Activated gamma-delta T cell (primary cell): Measurements from ENCODE around the gene TVP23C.
"Not testable (repeated sequence)": the region's sequence is repeated elsewhere in the genome, so short reads cannot be mapped to it uniquely, and the experiment has no call there.

ENCODE experiments used
- DNase-seq: peaks from one replicate; lab custom pipeline; 2025; lab: John Stamatoyannopoulos, UW
- total RNA-seq, 2 donors: gene quantifications; one replicate each; lab custom pipeline; 2026; lab: John Stamatoyannopoulos, UW

The TVP23C gene
- total RNA-seq = 12.6 to 14.4 reads per million in 2 donors

DNA sequence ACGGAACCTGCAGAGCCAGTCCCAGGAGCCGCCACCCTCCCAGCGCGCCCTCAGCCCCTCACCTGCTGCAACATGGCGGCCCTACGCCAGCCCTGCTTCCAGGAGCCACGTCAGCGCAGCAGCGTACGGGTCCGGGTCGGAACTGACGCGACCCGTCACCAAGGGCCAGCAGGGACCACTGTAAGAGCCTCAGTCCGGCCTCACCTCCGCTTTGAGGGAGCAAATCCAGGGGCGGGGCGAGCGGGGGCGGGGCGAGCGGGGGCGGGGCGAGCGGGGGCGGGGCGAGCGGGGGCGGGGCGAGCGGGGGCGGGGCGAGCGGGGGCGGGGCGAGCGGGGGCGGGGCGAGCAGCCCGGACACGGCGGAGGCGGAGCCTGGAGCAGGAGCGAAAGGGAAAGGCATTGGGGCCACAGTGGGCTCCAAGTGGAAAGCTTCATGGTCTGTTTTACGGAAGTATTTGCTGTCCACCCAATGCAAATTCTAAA lies at the start of gene TVP23C:
TVP23C (minus strand) TSS at position 109 of the 483 bp plus-strand sequence; CDS start at position 74, 35 bp downstream.
- DNase-seq = peak; percentile 50

DNA sequence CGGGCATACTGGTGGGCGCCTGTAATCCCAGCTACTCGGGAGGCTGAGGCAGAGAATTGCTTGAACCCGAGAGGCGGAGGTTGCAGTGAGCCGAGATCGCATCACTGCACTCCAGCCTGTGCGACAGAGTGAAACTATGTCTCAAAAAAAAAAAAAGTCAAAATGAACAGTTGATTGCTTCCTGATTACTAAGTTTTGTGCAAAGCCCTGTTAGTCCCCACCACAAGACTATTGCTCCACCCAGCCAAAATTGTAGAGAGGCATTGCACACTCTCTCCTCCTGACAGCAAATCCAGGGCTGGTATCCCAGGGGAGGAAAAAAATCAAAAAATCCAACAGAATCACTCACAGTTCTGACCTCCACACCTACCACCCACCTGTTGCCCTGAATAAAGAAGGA lies 29.7 kb upstream of the TVP23C start:
- not testable (repeated sequence) for DNase-seq

DNA sequence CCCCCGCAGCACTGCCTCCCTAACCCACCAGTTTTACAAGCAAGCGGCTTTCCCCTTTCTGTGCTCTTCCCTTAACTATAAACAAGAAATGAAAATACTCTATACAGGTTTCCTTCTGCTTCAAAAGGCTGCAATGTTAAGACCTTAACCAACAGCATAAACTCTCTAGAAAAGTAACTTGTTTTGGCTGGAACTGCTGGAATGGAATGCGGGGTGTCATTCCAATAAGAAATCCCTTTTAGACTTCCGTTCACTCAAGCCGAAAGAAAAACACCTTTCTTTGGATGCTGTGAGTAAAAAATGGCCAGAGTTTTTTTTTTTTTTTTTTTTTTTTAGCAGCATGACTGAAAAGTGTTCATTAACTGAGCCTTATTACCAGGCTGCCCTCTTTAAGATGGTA lies 28.7 kb upstream of the TVP23C start:
- not testable (repeated sequence) for DNase-seq

DNA sequence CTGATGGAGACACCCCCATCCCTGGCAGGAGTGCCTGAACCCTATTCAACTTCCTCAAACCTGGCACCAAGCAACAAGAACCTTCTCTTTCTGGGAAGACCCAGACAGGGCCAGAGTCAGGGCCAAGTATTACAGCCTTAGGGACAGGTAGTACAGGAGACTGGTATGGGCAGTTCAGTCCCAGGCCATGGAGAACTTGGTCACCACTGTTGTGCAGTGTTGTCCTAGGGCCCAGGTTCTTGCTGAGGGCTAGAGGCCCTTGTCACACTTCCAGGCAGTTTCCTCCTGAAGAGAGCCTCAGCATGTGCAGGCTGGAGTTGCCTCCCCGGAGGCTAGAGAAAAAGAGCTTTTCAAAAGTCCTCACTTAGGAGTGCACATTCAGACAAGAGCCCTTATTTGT lies 27.6 kb upstream of the TVP23C start:
- DNase-seq = not testable (repeated sequence)

DNA sequence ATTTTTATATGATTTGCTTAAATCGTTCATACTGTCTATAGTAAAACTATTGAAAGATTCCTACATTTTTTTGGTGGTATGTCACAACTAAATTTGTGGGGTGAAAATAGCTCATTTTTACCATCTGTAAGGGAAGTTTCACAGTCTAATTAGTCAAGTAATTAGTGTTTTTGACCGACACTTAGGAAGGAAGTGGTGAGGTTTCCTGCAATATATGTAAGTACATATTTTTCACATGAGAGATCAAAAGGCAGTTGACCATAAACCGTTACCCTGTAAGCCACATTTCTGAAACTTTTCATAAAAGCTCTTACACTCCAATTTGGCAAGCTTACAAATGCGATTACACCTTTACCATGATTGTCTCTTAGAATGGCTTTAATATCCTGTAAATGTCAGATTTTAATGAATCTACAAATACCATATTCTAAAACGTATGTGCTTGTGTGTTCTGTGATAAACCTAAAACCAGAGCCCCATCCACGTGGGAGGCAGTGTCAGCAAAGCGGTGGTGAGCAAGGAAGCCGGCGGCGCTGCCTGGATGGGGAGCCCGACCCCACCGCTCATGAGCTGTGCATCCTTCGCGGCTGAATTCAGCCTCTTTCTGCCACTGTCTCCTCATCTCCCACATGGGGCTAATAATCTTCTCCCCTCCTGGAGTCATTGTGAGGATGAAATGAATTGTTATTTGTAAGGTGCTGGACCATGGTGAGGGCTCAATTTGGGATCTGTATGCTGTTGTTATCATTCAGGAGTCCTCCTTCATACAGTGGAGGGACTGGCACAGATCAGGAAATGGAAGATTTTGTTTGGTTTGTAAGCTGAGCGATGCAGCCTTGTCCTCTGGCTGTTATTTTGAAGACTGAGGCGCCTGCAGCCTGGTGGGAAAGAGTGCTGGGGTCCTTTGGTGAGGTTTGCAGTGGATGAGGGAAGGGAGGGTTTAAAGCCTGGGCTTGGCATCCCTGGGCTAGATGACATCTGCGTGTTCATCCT lies 26.6 kb upstream of the TVP23C start:
- not testable (repeated sequence) for DNase-seq

DNA sequence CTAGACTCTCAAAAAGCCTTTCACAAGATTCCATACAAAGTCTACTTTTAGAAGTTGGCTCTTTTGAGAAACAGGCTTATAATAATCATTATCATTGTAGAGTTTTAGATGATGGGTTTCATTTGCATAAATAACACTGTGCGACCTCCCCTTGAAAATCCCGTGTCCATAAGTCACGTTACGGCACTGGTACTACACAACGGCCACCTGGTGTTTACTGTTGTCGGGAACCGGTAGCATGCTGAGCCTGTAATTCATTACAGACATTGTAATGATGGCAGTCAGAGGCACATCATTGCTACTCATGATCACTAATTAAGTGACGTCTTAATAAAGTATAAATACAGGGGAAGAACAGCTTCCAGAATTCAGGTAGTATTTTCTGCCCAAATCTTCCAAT lies 24.7 kb upstream of the TVP23C start:
- not testable (repeated sequence) for DNase-seq

DNA sequence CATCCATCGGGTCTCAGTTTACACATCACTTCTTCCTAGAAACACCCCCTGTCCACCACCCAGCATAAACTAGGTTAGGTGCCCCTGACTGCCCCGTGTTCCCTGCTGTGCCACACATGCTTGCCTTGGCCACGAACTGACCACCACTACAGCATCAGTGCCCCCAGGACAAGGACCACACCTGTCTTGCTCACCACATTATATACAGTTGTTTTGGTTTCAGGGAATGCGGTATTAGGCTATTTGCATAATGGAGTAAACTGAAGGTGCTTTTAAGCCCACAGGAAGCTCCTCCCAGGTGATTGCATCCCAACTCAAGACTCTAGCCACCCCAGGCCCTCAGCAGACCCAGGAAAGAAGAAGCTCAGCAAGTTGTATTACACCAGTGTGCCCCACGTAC lies 20.0 kb upstream of the TVP23C start:
- not testable (repeated sequence) for DNase-seq

DNA sequence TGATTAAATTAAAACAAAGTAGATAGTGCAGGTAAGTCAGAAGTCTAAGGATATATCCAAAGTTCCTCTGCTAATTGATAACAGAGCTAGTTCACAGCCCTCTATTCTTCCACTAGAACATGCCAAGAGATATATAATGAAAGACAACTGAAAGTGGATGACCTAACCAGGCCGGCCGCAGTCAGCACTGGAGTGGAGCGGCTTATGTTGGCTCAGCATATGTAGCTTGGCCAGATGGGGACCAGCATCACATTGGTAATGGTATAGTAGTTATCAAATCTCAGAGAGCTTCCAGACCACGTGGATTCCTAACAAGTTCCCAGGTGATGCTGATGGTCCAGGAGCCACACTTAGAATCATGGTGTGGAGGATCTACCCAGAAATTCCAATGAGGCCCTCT lies 18.2 kb upstream of the TVP23C start:
- DNase-seq = not testable (repeated sequence)

DNA sequence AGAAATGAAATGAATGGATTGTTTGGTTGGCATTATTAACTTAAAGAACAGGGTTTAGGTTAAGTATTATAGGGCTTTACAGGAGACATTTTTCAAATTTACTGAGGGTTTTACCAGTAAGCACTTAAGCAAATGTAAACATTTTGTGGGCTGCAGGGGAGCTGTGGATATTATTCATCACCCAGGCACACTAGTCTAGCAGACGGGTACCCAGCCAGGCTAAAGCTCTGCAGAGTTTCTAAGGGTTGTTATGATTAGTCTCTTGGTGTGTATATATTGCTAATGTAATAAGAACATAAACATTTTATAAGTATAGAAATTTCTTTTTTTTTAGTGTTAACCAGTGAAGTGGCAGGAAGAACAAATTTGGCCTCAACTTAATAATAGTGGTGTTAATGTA lies 13.6 kb upstream of the TVP23C start:
- not testable (repeated sequence) for DNase-seq

DNA sequence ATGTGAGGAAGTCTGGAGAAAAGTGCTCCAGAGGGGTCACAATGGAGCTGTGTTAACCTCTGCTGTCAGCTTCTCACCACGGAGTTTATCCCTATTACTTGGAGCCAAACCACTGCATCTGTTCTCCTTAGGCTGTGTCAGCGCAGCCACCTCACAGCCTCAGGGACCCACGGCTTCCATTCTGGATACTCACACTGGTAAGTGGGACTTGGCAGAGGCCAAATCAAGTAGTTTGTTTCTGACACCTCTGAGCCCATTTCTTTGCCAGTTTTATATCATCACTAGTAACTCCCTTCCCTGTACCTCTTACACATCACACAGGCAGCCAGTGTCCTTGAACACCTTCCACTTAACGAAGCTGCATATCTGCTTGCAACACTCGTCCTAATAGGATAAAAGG lies 11.4 kb upstream of the TVP23C start:
- DNase-seq = not testable (repeated sequence)

DNA sequence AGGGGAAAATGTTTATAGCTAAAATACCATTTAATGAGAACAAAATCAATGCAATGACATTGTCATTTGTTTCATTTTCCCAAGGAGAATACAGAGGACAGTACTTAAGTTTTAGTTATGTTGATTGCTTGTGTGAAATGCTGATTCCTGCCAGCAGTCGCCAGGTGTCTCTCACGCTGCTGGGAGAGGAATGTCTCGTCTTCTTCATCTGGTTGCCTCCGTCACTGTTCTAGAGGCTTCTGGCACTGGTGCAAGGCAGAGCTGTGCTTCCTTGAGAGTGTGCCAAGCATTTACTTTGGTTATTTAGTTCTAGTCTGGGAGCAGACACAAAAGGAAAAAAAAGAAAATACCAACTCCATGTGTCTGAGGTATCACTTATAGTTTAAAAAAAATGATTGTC lies 10.6 kb upstream of the TVP23C start:
- not testable (repeated sequence) for DNase-seq

DNA sequence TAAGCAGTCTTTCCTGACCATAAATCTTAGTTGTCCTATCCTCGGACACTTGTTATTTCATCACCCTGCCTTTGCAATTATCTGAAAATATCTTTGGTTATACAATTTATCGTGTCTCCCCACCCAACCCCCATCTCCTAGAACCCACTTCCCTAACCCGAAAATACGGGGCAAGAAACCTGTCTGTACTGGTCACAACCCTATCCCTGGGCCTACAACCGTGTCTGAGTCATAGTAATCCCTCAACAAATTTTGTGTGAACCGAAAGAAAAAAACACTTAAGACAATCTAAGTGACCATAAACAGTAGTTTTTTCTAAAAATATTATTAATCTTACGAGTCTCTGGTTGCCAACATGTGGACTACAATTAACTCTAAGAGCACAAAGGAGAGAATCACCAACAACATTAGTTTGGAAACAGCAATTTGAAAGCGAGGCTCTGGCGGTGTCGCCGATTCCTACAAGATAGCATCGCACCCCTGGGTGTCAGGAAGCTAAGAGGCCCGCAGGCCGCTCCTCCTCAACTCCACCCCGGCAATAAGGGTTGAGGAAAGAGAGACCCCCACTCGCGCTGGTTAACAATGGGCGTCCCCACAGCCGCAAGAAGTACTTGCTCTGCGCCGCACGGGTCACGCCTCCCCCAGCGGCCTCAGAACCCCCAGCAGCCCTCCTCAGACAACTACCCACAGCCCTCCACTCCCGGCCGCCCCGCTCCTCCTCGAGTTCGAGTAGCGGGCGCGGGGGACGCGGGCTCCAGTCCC lies 489 bp downstream of the TVP23C start:
- DNase-seq = not testable (repeated sequence)

DNA sequence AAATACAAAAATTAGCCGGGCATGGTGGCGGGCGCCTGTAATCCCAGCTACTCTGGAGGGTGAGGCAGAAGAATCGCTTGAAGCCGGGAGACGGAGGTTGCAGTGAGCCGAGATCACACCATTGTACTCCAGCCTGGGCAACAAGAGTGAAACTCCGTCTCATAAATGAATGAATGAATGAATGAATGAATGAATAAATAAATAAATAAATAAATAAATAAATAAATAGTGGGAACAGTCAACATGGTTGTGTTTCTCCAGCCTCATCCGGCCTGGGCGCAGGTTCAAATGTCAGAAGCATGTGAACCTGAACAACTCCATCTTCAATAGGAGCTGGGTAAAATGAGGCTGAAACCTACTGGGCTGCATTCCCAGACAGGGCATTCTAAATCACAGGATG lies 1.8 kb downstream of the TVP23C start:
- DNase-seq = not testable (repeated sequence)

DNA sequence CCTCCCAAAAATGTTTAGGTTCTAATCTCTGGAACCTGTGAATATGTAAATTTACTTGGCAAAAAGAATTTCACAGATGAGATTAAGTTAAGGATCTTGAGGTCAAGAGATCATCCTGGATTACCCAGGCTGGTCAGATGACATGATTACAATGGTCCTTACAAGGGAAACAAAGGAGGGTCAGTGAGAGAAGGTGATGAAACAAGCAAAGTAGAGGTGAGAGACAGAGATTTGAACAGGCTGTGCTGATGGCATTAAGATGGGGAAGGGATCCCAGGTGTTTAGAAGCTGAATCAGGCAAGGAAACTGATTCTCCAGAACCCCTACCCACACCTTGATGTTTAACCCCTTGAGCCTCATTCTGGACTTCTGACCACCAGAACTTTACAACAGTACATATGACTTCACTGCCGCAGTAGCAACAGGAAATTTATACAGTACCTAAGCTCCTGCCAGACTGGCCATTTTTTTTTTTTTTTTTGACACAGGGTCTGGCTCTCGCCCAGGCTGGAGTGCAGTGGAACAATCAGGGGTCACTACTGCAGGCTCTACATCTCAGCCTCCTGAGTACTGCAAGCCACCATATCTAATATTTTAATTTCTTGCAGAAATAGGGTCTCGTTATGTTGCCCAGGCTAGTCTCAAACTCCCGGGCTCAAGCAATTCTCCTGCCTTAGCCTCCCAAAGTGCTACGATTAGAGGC lies 4.7 kb downstream of the TVP23C start:
- not testable (repeated sequence) for DNase-seq

DNA sequence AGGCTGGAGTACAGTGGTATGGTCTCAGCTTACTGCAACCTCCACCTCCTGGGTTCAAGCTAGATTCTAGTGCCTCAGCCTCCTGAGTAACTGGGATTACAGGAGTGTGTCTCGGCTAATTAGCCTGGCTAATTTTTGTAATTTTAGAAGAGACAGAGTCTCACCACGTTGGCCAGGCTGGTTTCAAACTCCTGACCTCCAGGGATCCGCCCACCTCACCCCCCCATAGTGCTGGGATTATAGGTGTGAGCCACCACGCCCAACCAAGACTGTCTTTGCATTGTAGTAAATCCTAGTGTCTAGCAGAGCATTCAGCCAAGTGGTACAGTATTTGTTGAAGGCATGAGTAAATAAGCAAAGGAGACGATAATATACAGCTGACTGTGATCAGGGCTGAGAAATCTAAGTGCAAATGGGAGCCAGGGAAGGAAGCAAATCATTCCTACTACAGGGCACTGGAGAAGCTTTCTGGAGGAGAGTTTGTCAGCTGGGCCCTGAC lies 5.9 kb downstream of the TVP23C start:
- DNase-seq = not testable (repeated sequence)

DNA sequence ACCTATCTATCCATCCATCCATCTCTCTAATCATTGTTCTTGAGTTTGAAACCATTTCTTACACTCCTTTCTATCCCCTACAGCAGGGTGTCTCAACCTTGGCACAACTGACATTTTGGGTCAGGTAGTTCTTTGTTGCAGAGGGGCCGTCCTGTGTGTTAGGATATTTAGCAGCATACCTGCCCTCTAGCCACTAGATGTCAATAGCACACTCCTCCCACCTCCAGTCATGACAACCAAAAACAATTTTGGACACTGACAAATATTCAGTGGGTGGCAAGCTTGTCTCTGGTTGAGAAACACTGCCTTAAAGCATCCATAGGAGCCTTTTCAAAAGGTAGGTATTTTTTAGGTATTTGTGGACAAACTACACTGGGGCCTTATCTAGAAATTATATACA lies 10.4 kb downstream of the TVP23C start:
- not testable (repeated sequence) for DNase-seq

DNA sequence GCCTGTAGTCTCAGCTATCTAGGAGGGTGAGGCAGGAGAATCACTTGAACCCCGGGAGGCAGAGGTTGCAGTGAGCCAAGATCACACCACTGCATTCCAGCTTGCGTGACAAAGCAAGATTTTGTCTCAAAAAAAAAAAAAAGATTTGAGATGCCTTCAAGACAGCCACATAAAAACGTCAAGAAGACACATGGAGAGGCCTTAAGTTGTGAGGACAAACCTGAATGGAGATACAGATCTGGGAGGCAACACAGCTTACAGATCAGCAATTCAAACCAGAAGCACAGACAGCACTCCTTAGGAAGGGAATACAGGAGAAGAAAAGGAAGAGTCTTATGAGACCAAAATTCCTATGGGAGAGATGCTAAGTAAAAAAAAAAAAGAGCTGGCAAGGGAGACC lies 13.7 kb downstream of the TVP23C start:
- DNase-seq = not testable (repeated sequence)

DNA sequence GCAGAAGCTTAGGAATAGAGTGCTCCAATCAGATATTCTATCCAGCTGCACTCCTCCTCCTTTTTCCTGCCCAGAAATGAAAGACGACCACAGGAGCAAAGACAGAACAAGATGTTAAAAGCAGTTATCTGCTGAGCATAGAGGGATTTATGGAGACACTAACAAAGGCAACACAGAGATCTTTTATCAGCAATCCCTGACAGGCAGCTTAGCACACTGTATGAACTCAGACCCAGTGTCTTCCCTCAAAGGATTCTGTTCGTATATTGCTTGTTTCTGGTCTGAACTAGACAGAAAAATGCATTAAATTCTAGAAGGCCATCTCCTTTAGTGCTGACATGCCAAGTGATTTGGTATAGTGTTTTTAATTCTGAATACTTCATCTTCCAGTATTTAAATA lies 16.7 kb downstream of the TVP23C start:
- DNase-seq = not testable (repeated sequence)

DNA sequence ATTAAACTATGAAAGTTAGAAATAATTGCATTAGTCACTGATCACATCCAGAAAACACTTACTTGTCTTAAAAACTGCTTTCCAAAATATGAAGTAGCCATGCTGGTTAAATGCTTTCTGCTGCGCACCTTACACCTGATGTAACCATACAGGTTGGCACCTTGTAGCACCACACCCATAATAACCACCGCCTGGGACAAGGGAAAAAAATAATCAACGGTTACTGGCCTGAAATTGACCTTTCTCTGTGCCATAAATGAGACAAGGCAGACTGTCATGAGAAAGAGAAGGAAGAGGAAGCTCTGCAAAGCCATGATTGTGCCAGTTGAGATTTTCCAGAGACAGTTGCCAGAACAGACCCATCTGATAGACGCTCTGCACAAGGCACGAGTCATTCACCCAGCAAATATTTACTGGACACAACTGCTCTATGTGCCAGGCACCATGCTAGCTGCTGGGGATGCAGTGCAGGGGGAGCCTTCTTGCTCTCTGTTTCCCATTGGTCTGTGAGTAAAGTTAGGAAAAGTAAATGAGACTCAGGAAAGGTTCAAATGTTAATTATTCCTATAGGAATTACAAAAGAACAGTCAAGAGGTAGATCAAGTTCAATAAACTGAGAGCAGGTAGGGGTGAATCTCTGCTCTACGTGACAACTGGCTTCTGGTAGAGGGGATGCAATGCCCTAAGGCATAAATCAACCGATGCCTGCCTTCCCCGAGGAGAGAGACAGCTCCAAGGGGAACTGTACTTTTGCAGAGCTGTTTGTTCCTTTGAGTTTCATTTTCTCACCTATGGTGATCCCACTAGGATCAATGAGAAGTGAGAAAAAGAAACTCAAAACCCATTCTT lies 22.7 kb downstream of the TVP23C start:
- DNase-seq = not testable (repeated sequence)

DNA sequence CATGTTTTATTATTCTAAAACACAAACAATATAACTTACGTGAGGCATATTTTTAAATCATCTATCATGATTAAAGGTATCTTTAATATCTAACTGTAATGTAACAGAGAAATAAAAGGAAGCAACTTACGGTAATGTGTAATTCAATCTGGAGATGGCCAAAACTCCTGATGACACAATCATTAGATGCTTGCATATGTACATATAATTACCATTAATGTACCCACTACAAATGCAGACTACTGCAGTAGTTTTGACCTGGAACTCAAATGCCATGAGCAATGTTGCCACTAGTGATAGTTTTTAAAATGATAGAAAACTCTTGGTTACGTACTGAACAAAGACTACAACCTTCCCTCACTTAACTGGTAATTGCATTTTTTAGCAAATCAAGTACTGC lies 30.2 kb downstream of the TVP23C start:
- not testable (repeated sequence) for DNase-seq
